HG03159 (cell line): Measurements from ENCODE around the gene PKDCC.

ENCODE experiments used
- ATAC-seq: cut with Tn5 transposase; IDR thresholded peaks from one replicate; pipeline ENCODE4 v1.9.1; 2021; ENCODE audit warnings: mild to moderate bottlenecking, moderate library complexity; ENCODE audit not compliant: unreplicated experiment

The PKDCC gene

GRCh38 chr2:42102591-42103450 lies 55.0 kb downstream of the PKDCC start:
- ATAC-seq = peak; percentile 3

- no peak for ATAC-seq
Measured at GRCh38 chr2:42103829-42104228, 56.0 kb downstream of the PKDCC start.

GRCh38 chr2:42104621-42105020 lies 56.8 kb downstream of the PKDCC start:
- ATAC-seq = no peak

- ATAC-seq = peak; percentile 51
Measured at GRCh38 chr2:42105330-42106256, 57.8 kb downstream of the PKDCC start.

- ATAC-seq = no peak
Measured at GRCh38 chr2:42106257-42106816, 58.5 kb downstream of the PKDCC start.

GRCh38 chr2:42107249-42108042 lies 59.6 kb downstream of the PKDCC start:
- no peak for ATAC-seq
